ENCODE measurements around the gene PPTC7.
"Not testable (repeated sequence)": the region's sequence is repeated elsewhere in the genome, so short reads cannot be mapped to it uniquely, and the experiment has no call there.

Gene PPTC7

GRCh38 chr12:110560048-110560447 is 23.1 kb downstream of the PPTC7 start:
- no peak for DNase-seq

- not testable (repeated sequence) for DNase-seq
These were observed 24.2 kb downstream of the PPTC7 start for GRCh38 chr12:110558945-110559344.

- DNase-seq: no peak
These were observed 25.8 kb downstream of the PPTC7 start for GRCh38 chr12:110557300-110557699.

DNA sequence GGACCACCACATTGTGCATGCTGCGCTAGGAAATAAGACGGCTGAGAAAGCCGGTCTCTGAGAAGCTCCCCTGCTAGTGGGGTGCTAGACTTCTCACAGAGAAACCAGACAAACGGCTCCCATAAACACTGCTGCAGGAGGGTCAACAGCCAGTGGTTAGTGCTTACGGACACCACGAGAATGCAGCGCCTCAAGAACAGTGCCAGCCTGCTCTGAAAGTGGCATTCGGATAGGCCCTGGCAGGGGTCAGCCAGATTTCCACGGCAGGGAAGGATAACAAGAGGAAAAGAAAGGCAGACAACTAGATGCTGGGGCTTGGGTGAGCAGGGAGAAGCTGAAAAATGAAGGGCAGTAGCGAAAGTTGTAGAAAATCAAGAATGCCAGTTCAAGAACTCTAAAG is 26.4 kb downstream of the PPTC7 start:
- DNase-seq: no peak

DNA sequence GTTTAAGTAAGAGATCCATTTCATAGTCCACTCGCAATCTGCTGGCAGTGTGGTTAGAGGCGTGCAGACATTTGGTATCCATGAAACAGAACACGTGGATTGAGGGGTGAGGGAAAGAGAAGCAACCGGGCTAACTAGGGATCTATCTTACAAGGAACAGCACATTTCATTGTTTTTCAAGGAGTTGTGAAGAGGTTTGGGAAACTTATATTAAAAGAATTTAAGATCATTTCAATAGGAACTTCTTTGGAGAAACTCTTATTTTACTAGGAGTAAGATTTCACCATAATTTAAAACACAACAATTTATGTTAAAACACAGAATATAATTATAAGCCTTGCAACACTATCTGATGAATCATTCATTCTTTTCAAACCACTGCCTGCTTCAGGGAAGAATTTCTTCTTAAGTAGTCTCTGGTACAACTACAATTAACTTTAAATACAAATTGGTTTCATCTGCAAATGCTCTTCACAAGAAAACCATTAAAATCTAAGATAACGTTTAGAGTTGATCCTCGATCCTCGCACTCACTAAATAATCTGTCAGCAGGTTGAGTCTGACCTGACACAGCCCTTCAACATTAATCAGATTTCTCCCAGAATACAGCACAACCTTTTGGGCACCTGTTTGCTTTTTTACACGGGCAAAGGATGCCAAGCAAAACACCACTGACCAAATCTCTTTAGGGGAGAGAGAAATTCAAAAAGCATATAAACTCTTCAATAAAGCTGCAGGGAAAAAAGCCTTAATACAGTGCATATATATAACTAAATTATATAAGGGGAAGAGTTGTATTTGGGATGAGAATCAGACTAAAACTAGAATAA is 27.3 kb downstream of the PPTC7 start:
- no peak for DNase-seq

DNA sequence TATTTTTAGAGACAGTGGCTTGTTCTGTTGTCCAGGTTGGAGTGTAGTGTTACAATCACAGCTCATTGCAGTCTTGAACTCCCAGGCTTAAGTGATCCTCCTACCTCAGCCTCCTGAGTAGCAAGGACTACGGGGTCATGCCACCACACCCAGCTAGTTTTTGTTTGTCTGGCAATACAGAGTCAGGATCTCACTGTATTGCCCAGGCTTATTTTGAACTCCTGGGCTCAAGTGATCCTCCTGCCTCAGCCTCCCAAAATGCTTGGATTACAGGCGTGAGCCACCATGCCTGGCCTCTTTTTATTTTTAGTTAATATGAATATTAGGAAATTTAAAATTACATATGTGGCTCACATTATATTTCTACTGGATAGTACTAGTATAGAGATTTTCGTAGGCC is 28.9 kb downstream of the PPTC7 start:
- no peak for DNase-seq

- no peak for DNase-seq
These were observed 32.1 kb downstream of the PPTC7 start for GRCh38 chr12:110550981-110551380.

- DNase-seq: no peak
These were observed 33.4 kb downstream of the PPTC7 start for GRCh38 chr12:110549716-110550115.

DNA sequence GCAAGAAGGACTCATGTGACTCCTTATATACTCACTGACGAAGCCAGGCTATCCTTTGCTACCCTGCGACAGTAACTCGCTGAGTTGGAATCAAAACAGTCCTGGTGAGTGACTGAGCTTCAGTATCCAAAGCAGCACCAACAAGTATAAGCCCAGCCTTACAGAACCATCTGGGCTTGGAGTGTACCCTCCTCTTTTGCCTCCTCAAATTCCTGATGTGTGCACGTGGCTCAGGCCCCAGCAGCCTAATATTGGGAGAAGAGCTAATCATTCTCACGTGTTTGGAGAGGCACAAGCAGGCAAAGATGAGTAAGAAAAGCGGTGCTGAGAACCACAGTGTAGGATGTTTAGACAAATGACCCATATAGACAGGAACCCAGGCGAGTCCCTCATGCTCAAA is 34.4 kb downstream of the PPTC7 start:
- no peak for DNase-seq

DNA sequence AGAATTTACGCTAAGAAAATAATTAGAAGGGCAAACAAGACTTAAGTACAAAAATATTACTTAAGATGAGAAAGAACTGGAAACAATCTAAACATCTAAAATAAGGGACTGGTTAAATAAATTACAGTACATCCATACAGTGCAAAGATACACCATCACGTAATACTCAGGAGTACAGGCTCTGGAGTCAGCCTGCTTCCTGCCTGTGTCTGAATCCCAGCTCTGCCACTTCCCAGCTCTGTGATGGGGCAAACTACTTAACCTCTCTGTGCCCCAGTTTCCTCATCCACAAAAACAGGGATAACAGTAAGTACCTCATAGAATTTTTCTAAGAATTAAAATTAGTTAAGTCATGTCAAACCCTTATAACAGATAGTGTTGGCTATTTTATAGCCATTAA is 36.0 kb downstream of the PPTC7 start:
- no peak for DNase-seq

GRCh38 chr12:110546339-110546738 is 36.8 kb downstream of the PPTC7 start:
- no peak for DNase-seq

DNA sequence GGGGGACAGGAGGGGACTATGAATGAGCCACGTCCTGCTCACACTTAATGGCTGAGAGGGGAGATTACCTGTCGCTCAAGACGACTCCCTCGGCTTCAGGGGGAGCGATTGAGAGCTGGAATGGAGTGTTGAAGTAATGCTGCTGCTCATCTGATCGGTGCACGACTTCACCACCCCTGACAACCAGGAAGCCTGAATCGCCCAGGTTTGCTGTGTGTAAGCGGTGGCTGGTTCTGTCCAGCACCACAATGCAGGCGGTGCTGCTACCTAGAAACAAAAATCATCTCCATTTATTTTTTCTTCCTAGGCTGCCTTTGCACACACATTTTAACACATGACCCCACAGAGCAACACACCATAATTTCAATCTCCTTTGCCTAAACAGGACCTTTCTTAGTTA is 37.3 kb downstream of the PPTC7 start:
- DNase-seq: no peak

DNA sequence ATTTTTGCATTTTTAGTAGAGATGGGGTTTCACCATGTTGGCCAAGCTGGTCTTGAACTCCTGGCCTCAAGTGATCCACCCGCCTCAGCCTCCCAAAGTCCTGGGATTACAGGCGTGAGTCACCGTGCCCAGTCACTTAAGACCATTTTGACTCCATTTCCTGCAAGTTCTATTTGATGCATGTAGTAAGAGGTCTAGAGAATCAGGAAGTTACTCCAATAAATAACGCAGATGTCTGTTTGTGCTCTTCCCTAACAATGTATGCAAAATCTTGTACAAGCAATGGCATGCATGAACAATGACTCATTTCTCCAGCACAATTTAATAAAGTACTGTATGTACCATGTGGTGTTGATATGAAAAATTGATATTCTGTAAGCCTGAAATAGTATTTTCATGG is 37.9 kb downstream of the PPTC7 start:
- not testable (repeated sequence) for DNase-seq

GRCh38 chr12:110543965-110544364 is 39.2 kb downstream of the PPTC7 start:
- DNase-seq: no peak

DNA sequence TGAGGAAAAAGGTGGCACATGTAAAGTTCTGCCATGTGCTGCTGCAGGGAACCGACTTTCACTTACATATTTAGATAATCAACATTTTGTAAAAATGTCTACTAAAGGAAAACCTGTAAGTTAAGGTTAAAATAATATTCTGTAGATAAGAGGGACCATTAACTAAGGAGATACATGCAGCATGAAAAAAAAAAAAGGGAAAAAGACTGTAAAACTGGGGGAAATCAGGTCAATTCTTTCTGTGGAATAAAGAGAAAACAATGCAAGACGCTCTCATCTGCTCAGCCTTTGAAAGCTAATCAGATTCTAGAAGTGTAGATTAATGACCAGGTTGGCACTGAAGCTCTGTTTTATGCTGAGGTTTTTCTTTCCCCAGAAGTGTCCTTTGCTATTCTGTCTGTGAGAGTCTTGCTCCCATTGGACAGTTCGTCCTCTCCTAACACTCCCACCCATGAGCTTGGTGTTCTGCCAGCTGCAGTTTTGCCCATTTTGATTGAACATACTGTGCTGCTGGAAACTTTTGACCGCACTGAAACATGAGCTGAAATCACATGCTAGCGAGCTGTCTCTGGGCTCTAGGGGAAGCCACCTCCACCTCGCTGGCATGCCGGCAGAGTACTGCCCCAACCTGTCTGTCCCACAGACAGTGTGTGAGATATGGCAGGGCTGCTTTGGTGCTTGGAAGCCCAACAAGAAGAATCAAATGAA is 39.7 kb downstream of the PPTC7 start:
- DNase-seq: no peak

DNA sequence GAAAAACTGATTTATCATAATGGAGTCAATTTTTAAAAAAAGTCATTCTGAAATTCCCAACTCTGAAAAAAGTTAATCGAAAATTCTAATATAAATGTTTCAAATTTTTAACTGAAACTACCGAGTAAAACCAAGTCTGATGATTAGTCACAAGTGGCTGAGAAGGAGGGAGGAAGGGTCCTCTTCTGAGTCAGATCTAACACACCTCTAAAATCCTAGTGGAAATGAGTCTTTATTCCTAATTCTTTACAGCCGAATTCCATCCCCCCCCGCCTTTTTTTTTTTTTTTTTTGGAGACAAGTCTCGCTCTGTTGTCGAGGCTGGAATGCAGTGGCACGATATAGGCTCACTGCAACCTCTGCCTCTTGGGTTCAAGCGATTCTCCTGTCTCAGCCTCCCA is 43.1 kb downstream of the PPTC7 start:
- DNase-seq: no peak

GRCh38 chr12:110538869-110539622 is 44.1 kb downstream of the PPTC7 start:
- no peak for DNase-seq

- no peak for DNase-seq
These were observed 45.3 kb downstream of the PPTC7 start for GRCh38 chr12:110537605-110538409.

DNA sequence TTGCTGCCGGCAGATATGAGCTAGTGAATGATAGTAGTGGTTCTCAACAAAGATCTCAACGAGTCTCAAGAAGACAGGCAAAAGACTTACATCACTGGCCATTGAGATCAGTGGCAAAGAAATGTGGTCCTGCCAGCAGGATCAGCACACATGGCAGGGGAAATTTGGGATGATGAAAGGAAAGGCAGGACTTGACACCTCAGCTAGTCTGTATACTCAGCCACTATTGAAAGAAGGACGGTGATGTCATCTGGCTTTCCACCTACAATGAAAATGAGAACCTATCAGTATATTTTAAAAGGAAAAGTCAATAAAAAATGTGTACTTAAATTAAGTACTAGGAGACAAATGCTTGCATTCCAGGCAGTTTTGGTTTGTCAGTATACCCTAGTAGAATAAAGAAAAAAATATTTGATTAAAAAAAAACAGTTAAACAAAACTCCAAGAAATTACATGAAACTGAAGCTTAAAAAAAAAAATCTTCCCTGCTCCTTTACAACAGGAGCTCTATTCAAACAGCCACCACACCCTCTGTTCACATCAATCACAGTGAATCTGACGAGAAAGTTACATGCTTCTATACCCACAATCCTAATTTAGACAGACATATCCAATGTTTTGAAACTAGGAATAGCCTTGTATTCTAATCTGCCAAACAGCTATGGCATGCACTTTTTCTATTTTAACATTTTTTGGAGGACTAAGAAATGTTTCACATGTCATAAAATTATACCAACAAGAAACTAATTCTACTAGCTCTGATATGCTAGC is 46.1 kb downstream of the PPTC7 start:
- no peak for DNase-seq

DNA sequence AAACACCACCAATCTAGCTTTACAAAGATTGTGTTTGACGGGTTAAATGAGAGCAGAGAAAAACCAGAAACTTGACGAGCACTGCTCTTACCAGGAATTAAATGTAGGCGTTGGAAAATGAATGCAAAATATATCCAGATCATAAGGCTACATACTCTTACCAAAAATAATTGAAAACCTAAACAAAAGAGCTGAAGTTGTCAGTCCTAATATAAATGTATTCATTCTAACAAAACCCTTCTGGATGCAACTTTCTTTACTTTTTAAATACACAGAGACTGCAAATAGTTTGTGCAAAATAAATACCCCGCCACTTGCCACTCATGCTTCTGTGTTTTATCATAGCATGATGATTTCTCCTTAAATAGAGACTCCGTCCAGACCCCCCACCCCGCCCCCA is 48.3 kb downstream of the PPTC7 start:
- no peak for DNase-seq

DNA sequence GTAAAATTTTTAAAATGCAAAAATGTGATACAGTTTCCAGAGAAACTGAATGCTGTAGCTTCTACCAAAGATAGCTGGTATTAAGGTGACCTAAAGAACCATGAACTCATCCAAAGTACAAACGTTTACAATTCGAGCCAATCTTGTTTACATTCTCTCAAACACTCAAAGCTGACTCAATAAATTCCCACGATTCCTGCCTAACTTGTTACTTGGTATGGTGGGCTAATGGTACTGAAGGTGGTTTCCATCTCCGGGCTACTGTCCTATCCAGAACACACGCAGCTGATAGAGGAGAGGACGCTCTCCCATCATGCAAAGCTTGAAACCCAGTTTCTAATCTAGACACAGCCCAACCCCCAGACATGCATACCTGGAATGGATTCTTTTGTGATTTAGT is 49.5 kb downstream of the PPTC7 start:
- DNase-seq: no peak

GRCh38 chr12:110532644-110533043 is 50.5 kb downstream of the PPTC7 start:
- no peak for DNase-seq

Measured in stimulated activated CD4-positive, alpha-beta T cell treated with anti-CD3 and anti-CD28 coated beads, Interleukin-2, amount 100 ng/mL, for 24 hours (primary cell).